B cell (primary cell): ENCODE data around the gene ADI1. TPM values are rescaled to one million over a fixed set of nuclear protein-coding genes. Genes with fewer than 3 reads are reported as not detected.

Experiments
- ATAC-seq: fragments of 200-7000 bp; cut with Tn5 transposase; one replicate; pipeline ENCODE4 v1.10.0; 2021; ENCODE audit warnings: low read depth, mild to moderate bottlenecking, moderate number of reproducible peaks, moderate library complexity
- CTCF ChIA-PET: fragments of 350-600 bp; sonication (Branson Sonifier 250); formaldehyde crosslinking; loops from one replicate; lab custom pipeline; 2021; ENCODE audit warnings: antibody characterized with exemption, inconsistent platforms; lab: Charles Lee
- POLR2A ChIA-PET: fragments of 350-600 bp; sonication (Branson Sonifier 250); formaldehyde crosslinking; loops from one replicate; lab custom pipeline; 2021; ENCODE audit warnings: antibody characterized with exemption; lab: Charles Lee
- DNase-seq: peaks from one replicate; pipeline ENCODE4 v3.0.0; 2013
- H2AFZ ChIP-seq: 2 replicates; pipeline ENCODE4 v1.6.1; 2012; ENCODE audit warnings: mild to moderate bottlenecking, low read depth, low read length; ENCODE audit not compliant: insufficient read depth, poor library complexity, severe bottlenecking
- H3K27ac ChIP-seq, 2 donors: 1 replicate in 1 of 2; 2 replicates in 1 of 2; pipeline ENCODE4 v1.5.1; 2012 to 2013; ENCODE audit warnings: low read length in 2 of 2, mild to moderate bottlenecking in 2 of 2, moderate library complexity in 1 of 2
- H3K27me3 ChIP-seq, 4 experiments: fragments of 200-600 bp in 1 of 4; sonication (generic) in 1 of 4; replicated peaks in 1 of 4; 1 replicate in 2 of 4; 2 replicates in 2 of 4; pipeline versions ENCODE4 v1.6.1 to v1.7.0; 2013 to 2016; ENCODE audit warnings: low read length in 3 of 4, mild to moderate bottlenecking in 2 of 4, mixed read lengths in 1 of 4, moderate library complexity in 1 of 4; ENCODE audit not compliant: insufficient read depth in 4 of 4, control insufficient read depth in 3 of 4; ENCODE audit errors: control extremely low read depth in 1 of 4
- H3K36me3 ChIP-seq, 2 experiments: replicated peaks in 1 of 2; 1 replicate in 1 of 2; 2 replicates in 1 of 2; pipeline versions ENCODE4 v1.6.1 to v1.7.1; 2013; ENCODE audit warnings: low read length in 1 of 2; ENCODE audit not compliant: insufficient read depth in 2 of 2, control insufficient read depth in 1 of 2; ENCODE audit errors: control extremely low read depth in 1 of 2, extremely low read depth in 1 of 2
- H3K4me1 ChIP-seq, 2 donors: fragments of 200-600 bp in 1 of 2; sonication (generic) in 1 of 2; 1 replicate in 1 of 2; 2 replicates in 1 of 2; pipeline versions ENCODE4 v1.5.1 to v1.6.1; 2013 to 2017; ENCODE audit warnings: low read length in 2 of 2; ENCODE audit not compliant: control insufficient read depth in 2 of 2, insufficient read depth in 2 of 2
- H3K4me2 ChIP-seq: replicated peaks from 2 replicates; pipeline ENCODE3; 2012; ENCODE audit warnings: mild to moderate bottlenecking, low read depth, low read length; ENCODE audit not compliant: poor library complexity, severe bottlenecking
- H3K4me3 ChIP-seq, 5 experiments: fragments of 200-600 bp in 1 of 5; sonication (generic) in 1 of 5; 1 replicate in 3 of 5; 2 replicates in 2 of 5; pipeline versions ENCODE4 v1.5.1 to v1.7.0; 2011 to 2016; ENCODE audit warnings: low read length in 4 of 5, mild to moderate bottlenecking in 4 of 5, low read depth in 2 of 5, control low read depth in 1 of 5, moderate library complexity in 1 of 5; ENCODE audit not compliant: insufficient read depth in 1 of 5; ENCODE audit errors: control extremely low read depth in 1 of 5, extremely low read depth in 1 of 5
- H3K79me2 ChIP-seq: fragments of 200-600 bp; sonication (generic); one replicate; pipeline ENCODE4 v1.6.0; 2016; ENCODE audit warnings: low read length; ENCODE audit not compliant: control insufficient read depth, insufficient read depth
- H3K9ac ChIP-seq: fragments of 200-600 bp; sonication (generic); 2 replicates; pipeline ENCODE4 v1.6.1; 2017; ENCODE audit warnings: mild to moderate bottlenecking, low read length, moderate library complexity
- H3K9me3 ChIP-seq, 3 donors: one replicate each; pipeline versions ENCODE4 v1.6.1 to v1.7.1; 2013; ENCODE audit warnings: low read length in 2 of 3; ENCODE audit not compliant: control insufficient read depth in 2 of 3, insufficient read depth in 1 of 3; ENCODE audit errors: control extremely low read depth in 1 of 3
- H4K20me1 ChIP-seq: 2 replicates; pipeline ENCODE4 v1.6.0; 2012; ENCODE audit warnings: mild to moderate bottlenecking, low read length; ENCODE audit not compliant: insufficient read depth, control insufficient read depth, poor library complexity, severe bottlenecking
- H3K27ac Mint-ChIP-seq: one replicate; pipeline ENCODE4 v1.8.0; 2021; ENCODE audit warnings: mixed read lengths
- H3K27me3 Mint-ChIP-seq: one replicate; pipeline ENCODE4 v1.8.0; 2021; ENCODE audit warnings: mixed read lengths
- H3K4me1 Mint-ChIP-seq: one replicate; pipeline ENCODE4 v1.8.0; 2021; ENCODE audit warnings: mixed read lengths
- H3K4me3 Mint-ChIP-seq: one replicate; pipeline ENCODE4 v1.8.0; 2021; ENCODE audit warnings: mixed read lengths
- H3K9me3 Mint-ChIP-seq: one replicate; pipeline ENCODE4 v1.8.0; 2022; ENCODE audit warnings: mixed read lengths; ENCODE audit not compliant: insufficient read depth
- CTCF ChIP-seq: fragments of 200-600 bp; IDR thresholded peaks from one replicate; pipeline ENCODE4 v1.8.0; 2022; ENCODE audit warnings: antibody characterized with exemption, mild to moderate bottlenecking
- EZH2 ChIP-seq: IDR thresholded peaks from 2 replicates; pipeline ENCODE4 v1.6.1; 2012; ENCODE audit warnings: borderline replicate concordance, low read depth, mild to moderate bottlenecking, moderate library complexity, low read length; ENCODE audit not compliant: insufficient read depth, poor library complexity, severe bottlenecking
- WGBS: methylation state at CpG from one replicate; pipeline ENCODE4 v1.1.5; 2013; ENCODE audit warnings: missing lambda C conversion rate; ENCODE audit not compliant: insufficient coverage; 5-methylcytosine and 5-hydroxymethylcytosine counted together
- intact Hi-C: fragments of 100-400 bp; cut with micrococcal nuclease; formaldehyde crosslinking; loops from one replicate; pipeline ENCODE4 v1.10.0; 2022
- polyA plus RNA-seq: library from polyadenylated mRNA; depleted of rRNA; stranded (reverse); fragments of >200 nt; gene quantifications from 2 replicates; pipeline ENCODE4 v1.2.3, GENCODE V29; 2012
- total RNA-seq, 2 donors: library from RNA; stranded (reverse); fragments of 120-200 nt in 1 of 2; gene quantifications; 1 replicate in 1 of 2; 2 replicates in 1 of 2; pipeline versions ENCODE4 v1.2.3 to v1.2.4, GENCODE V29; 2013 to 2022

Gene ADI1
- total and polyA plus RNA-seq, 2 donors (not counting 1 experiment from before 2014, with no cell fraction given), result 15.2 to 23.1 TPM

- H3K4me2 ChIP-seq, result no peak overlapping the region
- peaks cover 6 to 11% of the 10 kb centered on the region in 2 donors for H3K4me1 ChIP-seq
- H3K9me3 Mint-ChIP-seq, result no peaks in the 10 kb centered on the region
- POLR2A ChIA-PET, result no interaction called here
- H3K4me3 Mint-ChIP-seq, result no peak overlapping the region
- CTCF ChIA-PET, result no interaction called here
- H3K27me3 Mint-ChIP-seq, result no peaks in the 10 kb centered on the region
- peaks cover 0 to 32% of the 10 kb centered on the region in 2 experiments for H3K36me3 ChIP-seq
- WGBS, result 97% methylated on average over 9 of the region's 10 CpGs
- TF ChIP-seq EZH2, result no peak
- TF ChIP-seq CTCF, result no peak
- no peak overlapping the region for H3K27ac ChIP-seq
- H3K9me3 ChIP-seq, result peaks cover 0 to 3% (median 0%) of the 10 kb centered on the region in 3 donors
- H2AFZ ChIP-seq, result no peak overlapping the region
- intact Hi-C loops, result no loop called here
- ATAC-seq (no peak), DNase-seq (no peak)
- no peak overlapping the region for H3K27ac Mint-ChIP-seq
- no peaks in the 10 kb centered on the region for H4K20me1 ChIP-seq
- H3K4me1 Mint-ChIP-seq, result peaks cover 16% of the 10 kb centered on the region
- H3K79me2 ChIP-seq, result no peaks in the 10 kb centered on the region
- no peak overlapping the region for H3K4me3 ChIP-seq
- H3K27me3 ChIP-seq, result no peaks in the 10 kb centered on the region
- no peak overlapping the region for H3K9ac ChIP-seq
Observed at GRCh38 chr2:3458396-3459184, 60.7 kb downstream of the ADI1 start.
